H1 (cell line): ENCODE results near the gene MOB4. TPM values are rescaled to one million over a fixed set of nuclear protein-coding genes. Genes with fewer than 3 reads are reported as not detected.
"Not testable (repeated sequence)": the region's sequence is repeated elsewhere in the genome, so short reads cannot be mapped to it uniquely, and the experiment has no call there.

Experiments used
- CTCF ChIA-PET: fragments of 300-600 bp; sonication (Branson Sonifier 250); formaldehyde crosslinking; loops from one replicate; lab custom pipeline; 2021; ENCODE audit not compliant: partially characterized antibody; lab: Charles Lee
- POLR2A ChIA-PET: fragments of 300-600 bp; sonication (Branson Sonifier 250); formaldehyde crosslinking; loops from one replicate; lab custom pipeline; 2021; ENCODE audit warnings: inconsistent platforms; ENCODE audit not compliant: partially characterized antibody; lab: Charles Lee
- DNase-seq, 2 experiments: peaks; one replicate each; pipeline versions ENCODE4 v3.0.0 to v3.0.0-alpha.2; 2010 to 2022; ENCODE audit warnings: low spot score in 2 of 2, low read depth in 1 of 2, mixed read lengths in 1 of 2
- FAIRE-seq: peaks from 2 replicates; lab custom pipeline; 2011; peaks lifted over from hg19 to GRCh38; lab: Jason Lieb, UNC
- H2AFZ ChIP-seq: 2 replicates; pipeline ENCODE4 v1.8.1; 2012; ENCODE audit warnings: low read length, inconsistent platforms
- H2AK5ac ChIP-seq: 2 replicates; pipeline ENCODE4 v1.6.1; 2013; ENCODE audit warnings: low read depth, low read length
- H2BK120ac ChIP-seq: replicated peaks from 2 replicates; pipeline ENCODE3; 2013; ENCODE audit warnings: low read depth, low read length, inconsistent platforms
- H2BK12ac ChIP-seq: 2 replicates; pipeline ENCODE4 v1.6.1; 2013; ENCODE audit warnings: low read depth, low read length
- H2BK15ac ChIP-seq: 2 replicates; pipeline ENCODE4 v1.6.1; 2013; ENCODE audit warnings: low read length
- H2BK20ac ChIP-seq: 2 replicates; pipeline ENCODE4 v1.6.1; 2013; ENCODE audit warnings: low read length
- H2BK5ac ChIP-seq: 2 replicates; pipeline ENCODE4 v1.6.1; 2013; ENCODE audit warnings: low read depth, low read length
- H3K14ac ChIP-seq: 2 replicates; pipeline ENCODE4 v1.6.1; 2013; ENCODE audit warnings: inconsistent platforms; ENCODE audit not compliant: insufficient read length
- H3K18ac ChIP-seq: 2 replicates; pipeline ENCODE4 v1.6.1; 2013; ENCODE audit warnings: low read length; ENCODE audit errors: extremely low read depth
- H3K23ac ChIP-seq: 2 replicates; pipeline ENCODE4 v1.6.1; 2013; ENCODE audit warnings: inconsistent platforms; ENCODE audit not compliant: insufficient read length
- H3K23me2 ChIP-seq: 2 replicates; pipeline ENCODE4 v1.6.1; 2013; ENCODE audit warnings: low read depth, low read length
- H3K27ac ChIP-seq: 2 replicates; pipeline ENCODE4 v1.6.1; 2011; ENCODE audit warnings: low read depth, low read length, inconsistent platforms
- H3K27me3 ChIP-seq, 4 experiments: replicated peaks in 1 of 4; 1 replicate in 1 of 4; 2 replicates in 3 of 4; pipeline versions ENCODE4 v1.6.1 to v1.8.1; 2011 to 2013; ENCODE audit warnings: low read length in 3 of 4, mild to moderate bottlenecking in 3 of 4, inconsistent platforms in 2 of 4, mixed read lengths in 2 of 4, moderate library complexity in 1 of 4; ENCODE audit not compliant: control insufficient read depth in 3 of 4, insufficient read depth in 3 of 4; ENCODE audit errors: extremely low read depth in 1 of 4
- H3K36me3 ChIP-seq, 4 experiments: 2 replicates each; pipeline versions ENCODE4 v1.6.1 to v1.8.1; 2011 to 2013; ENCODE audit warnings: mild to moderate bottlenecking in 4 of 4, low read length in 3 of 4, moderate library complexity in 2 of 4, control low read depth in 1 of 4, inconsistent platforms in 1 of 4; ENCODE audit not compliant: insufficient read depth in 4 of 4, control insufficient read depth in 2 of 4
- H3K4ac ChIP-seq: replicated peaks from 2 replicates; pipeline ENCODE3; 2013; ENCODE audit warnings: low read length, low read depth, mixed read lengths, inconsistent platforms; ENCODE audit not compliant: insufficient read length
- H3K4me1 ChIP-seq, 4 experiments: replicated peaks in 1 of 4; 1 replicate in 1 of 4; 2 replicates in 3 of 4; pipeline versions ENCODE4 v1.6.1 to v1.8.1; 2011 to 2013; ENCODE audit warnings: low read length in 3 of 4, inconsistent platforms in 2 of 4, mixed read lengths in 1 of 4; ENCODE audit not compliant: insufficient read depth in 4 of 4, control insufficient read depth in 3 of 4
- H3K4me2 ChIP-seq, 2 experiments: 2 replicates each; pipeline versions ENCODE4 v1.6.1 to v1.8.1; 2011 to 2013; ENCODE audit warnings: low read depth in 2 of 2, low read length in 2 of 2, control low read depth in 1 of 2, inconsistent platforms in 1 of 2, mild to moderate bottlenecking in 1 of 2; ENCODE audit not compliant: insufficient read depth in 1 of 2
- H3K4me3 ChIP-seq, 4 experiments: fragments of 200-600, 300-600 bp in 1 of 4; sonication (generic), shearing (Covaris generic), sonication (Bioruptor Twin) in 1 of 4; 2 replicates each; pipeline versions ENCODE4 v1.5.1 to v1.8.1; 2011 to 2016; ENCODE audit warnings: low read length in 4 of 4, low read depth in 3 of 4, control low read depth in 2 of 4, inconsistent platforms in 2 of 4, mild to moderate bottlenecking in 2 of 4, mixed read lengths in 1 of 4, moderate library complexity in 1 of 4; ENCODE audit not compliant: insufficient read depth in 2 of 4; ENCODE audit errors: extremely low read depth in 1 of 4
- H3K56ac ChIP-seq: replicated peaks from 2 replicates; pipeline ENCODE3; 2013; ENCODE audit warnings: low read depth, mild to moderate bottlenecking, mixed read lengths, low read length, inconsistent platforms; ENCODE audit not compliant: insufficient read length
- H3K79me1 ChIP-seq: 2 replicates; pipeline ENCODE4 v1.6.1; 2013; ENCODE audit warnings: low read depth, low read length, control low read depth
- H3K79me2 ChIP-seq, 2 experiments: 2 replicates each; pipeline versions ENCODE4 v1.6.1 to v1.8.1; 2012 to 2013; ENCODE audit warnings: low read length in 2 of 2, mild to moderate bottlenecking in 2 of 2, inconsistent platforms in 1 of 2; ENCODE audit not compliant: insufficient read depth in 2 of 2, control insufficient read depth in 1 of 2
- H3K9ac ChIP-seq, 4 experiments: replicated peaks in 1 of 4; 1 replicate in 1 of 4; 2 replicates in 3 of 4; pipeline versions ENCODE4 v1.6.1 to v1.8.1; 2011 to 2013; ENCODE audit warnings: low read depth in 3 of 4, low read length in 3 of 4, control low read depth in 2 of 4, mild to moderate bottlenecking in 2 of 4, moderate library complexity in 2 of 4, inconsistent platforms in 1 of 4; ENCODE audit errors: extremely low read depth in 1 of 4
- H3K9me3 ChIP-seq, 2 experiments: 2 replicates each; pipeline versions ENCODE4 v1.6.1 to v1.8.1; 2012 to 2013; ENCODE audit warnings: mild to moderate bottlenecking in 2 of 2, moderate library complexity in 2 of 2, control low read depth in 1 of 2, inconsistent platforms in 1 of 2, low read depth in 1 of 2, low read length in 1 of 2, mixed read lengths in 1 of 2; ENCODE audit not compliant: insufficient read depth in 2 of 2
- H4K20me1 ChIP-seq, 2 experiments: replicated peaks in 1 of 2; 2 replicates each; pipeline versions ENCODE3 to v1.8.1; 2011 to 2013; ENCODE audit warnings: inconsistent platforms in 2 of 2, low read length in 2 of 2, mild to moderate bottlenecking in 1 of 2; ENCODE audit not compliant: insufficient read depth in 2 of 2, control insufficient read depth in 1 of 2
- H4K5ac ChIP-seq: 2 replicates; pipeline ENCODE4 v1.6.1; 2013; ENCODE audit warnings: low read length, low read depth, mixed read lengths, inconsistent platforms; ENCODE audit not compliant: insufficient read length
- H4K8ac ChIP-seq: 2 replicates; pipeline ENCODE4 v1.8.0; 2013; ENCODE audit warnings: mild to moderate bottlenecking, moderate library complexity, low read length, inconsistent platforms; ENCODE audit not compliant: insufficient read depth; ENCODE audit errors: extremely low read depth
- H4K91ac ChIP-seq: replicated peaks from 2 replicates; pipeline ENCODE3; 2013; ENCODE audit warnings: low read length, mixed read lengths, inconsistent platforms; ENCODE audit not compliant: insufficient read length
- WGBS, 2 experiments: shearing (Covaris generic) in 1 of 2; methylation state at CpG; one replicate each; pipeline versions ENCODE4 v1.1.6 to v1.1.7; 2013 to 2015; ENCODE audit warnings: low lambda C conversion rate in 2 of 2, mixed read lengths in 2 of 2, inconsistent platforms in 1 of 2, low coverage in 1 of 2, missing lambda C conversion rate in 1 of 2; ENCODE audit not compliant: insufficient replicate concordance in 2 of 2, insufficient coverage in 1 of 2, insufficient read length in 1 of 2; ENCODE audit errors: extremely low coverage in 1 of 2, missing lambda C conversion rate in 1 of 2; 5-methylcytosine and 5-hydroxymethylcytosine counted together
- polyA plus RNA-seq, 7 experiments: library from polyadenylated mRNA; depleted of rRNA in 3 of 7; stranded (reverse) in 5 of 7; unstranded in 2 of 7; fragments of >200 nt in 5 of 7; fragments of 200-250 nt in 2 of 7; gene quantifications; 1 replicate in 5 of 7; 2 replicates in 1 of 7; 4 replicates in 1 of 7; pipeline versions ENCODE4 v1.2.1 to v1.2.3, GENCODE V29; 2011 to 2013; ENCODE audit warnings: missing spikeins in 2 of 7, mixed read lengths in 2 of 7
- total RNA-seq: library from RNA; stranded (reverse); fragmentation: NEBNext Ultra II Directional; extraction: Animal tissue kit (Norgen Biotek cat#: 25700); gene quantifications from 2 replicates; pipeline ENCODE4 v1.2.1, GENCODE V29; 2021

The MOB4 gene
- total and polyA plus RNA-seq, 2 of the 8 experiments (the other 6 are each of a cell fraction or from before 2014, with no cell fraction given), result 51.5 to 54.2 TPM

GRCh38 chr2:197551260-197551659 is 35.4 kb downstream of the MOB4 start:
- CTCF ChIA-PET, H3K9ac ChIP-seq, H3K56ac ChIP-seq, H3K9me3 ChIP-seq, H3K27me3 ChIP-seq, H3K18ac ChIP-seq, H3K4ac ChIP-seq, H3K23ac ChIP-seq, H3K23me2 ChIP-seq, H2AK5ac ChIP-seq, H3K14ac ChIP-seq, H2BK20ac ChIP-seq, H3K27ac ChIP-seq, H4K91ac ChIP-seq, H3K4me3 ChIP-seq, H2BK12ac ChIP-seq, H4K8ac ChIP-seq, H3K79me2 ChIP-seq, H3K4me1 ChIP-seq, H2AFZ ChIP-seq, H4K5ac ChIP-seq, FAIRE-seq, H2BK120ac ChIP-seq, H2BK5ac ChIP-seq, DNase-seq, H3K79me1 ChIP-seq, H3K4me2 ChIP-seq, H2BK15ac ChIP-seq, H4K20me1 ChIP-seq: not testable (repeated sequence)
- 95% methylated on average over 2 of the region's 2 CpGs; no CpG with 5 or more reads in 1 of the 2 experiments for WGBS, 2 experiments
- POLR2A ChIA-PET, result interaction anchor here (0.6 kb wide), 1 partner anchor 46 kb away, joined by 4 read pairs; no protein-coding TSS in a partner anchor
- peaks cover 2 to 40% (median 11%) of the 10 kb centered on the region in 4 experiments; a peak in 7 of 8 replicates for H3K36me3 ChIP-seq
